ENCODE results near the gene DCUN1D1.
"Not testable (repeated sequence)": the region's sequence is repeated elsewhere in the genome, so short reads cannot be mapped to it uniquely, and the experiment has no call there.

Gene DCUN1D1

GRCh38 chr3:182980204-182981037 is at the start of gene DCUN1D1:
DCUN1D1 (minus strand) TSS chr3:182980538; CDS start chr3:182980489, 49 bp downstream.
- Mint-ChIP-seq H3K4me3 (peak within 1 kb of the TSS; percentile 85), H3K36me3 (peaks cover under 1% of the 10 kb centered on the region), H3K4me1 (peaks cover 33% of the 10 kb centered on the region), H3K27me3 (no peaks in the 10 kb centered on the region), H3K27ac (peak within 1 kb of the TSS; percentile 83), H3K9me3 (no peaks in the 10 kb centered on the region)
- CTCF ChIA-PET: no interaction called here
- peak; percentile 91 for DNase-seq

GRCh38 chr3:183028416-183028815 is 48.1 kb upstream of the DCUN1D1 start:
- CTCF ChIA-PET: no interaction called here
- Mint-ChIP-seq H3K27ac (no peak overlapping the region), H3K27me3 (no peaks in the 10 kb centered on the region), H3K36me3 (peaks cover 41% of the 10 kb centered on the region), H3K9me3 (no peaks in the 10 kb centered on the region), H3K4me1 (no peaks in the 10 kb centered on the region), H3K4me3 (no peak overlapping the region)
- DNase-seq: no peak

GRCh38 chr3:183027276-183027675 is 46.9 kb upstream of the DCUN1D1 start:
- H3K36me3 Mint-ChIP-seq: peaks cover 34% of the 10 kb centered on the region
- DNase-seq: no peak

GRCh38 chr3:183022936-183023516 is 42.7 kb upstream of the DCUN1D1 start:
- no peaks in the 10 kb centered on the region for H3K9me3 Mint-ChIP-seq
- no peak overlapping the region for H3K4me3 Mint-ChIP-seq
- CTCF ChIA-PET: interaction anchor here (0.6 kb wide), 1 partner anchor 10 kb away, joined by 3 read pairs; no protein-coding TSS in a partner anchor
- H3K27me3 Mint-ChIP-seq: no peaks in the 10 kb centered on the region
- H3K36me3 Mint-ChIP-seq: peaks cover 19% of the 10 kb centered on the region
- no peak overlapping the region for H3K27ac Mint-ChIP-seq
- no peaks in the 10 kb centered on the region for H3K4me1 Mint-ChIP-seq
- no peak for DNase-seq

More at GRCh38 chr3:183027276-183027675, 46.9 kb upstream of the DCUN1D1 start:
- Mint-ChIP-seq H3K4me3 (no peak overlapping the region), H3K4me1 (no peaks in the 10 kb centered on the region), H3K27ac (no peak overlapping the region), H3K27me3 (no peaks in the 10 kb centered on the region), H3K9me3 (no peaks in the 10 kb centered on the region)
- CTCF ChIA-PET: interaction anchor here (0.6 kb wide), 1 partner anchor 80 kb away, joined by 4 read pairs; no protein-coding TSS in a partner anchor

- peaks cover 28% of the 10 kb centered on the region for H3K36me3 Mint-ChIP-seq
- peak overlapping the region; percentile 40 for H3K27ac Mint-ChIP-seq
- H3K4me1 Mint-ChIP-seq: no peaks in the 10 kb centered on the region
- H3K9me3 Mint-ChIP-seq: no peaks in the 10 kb centered on the region
- H3K4me3 Mint-ChIP-seq: no peak overlapping the region
- DNase-seq: peak; percentile 25
- no peaks in the 10 kb centered on the region for H3K27me3 Mint-ChIP-seq
- CTCF ChIA-PET: no interaction called here
Observed at GRCh38 chr3:183018421-183019192, 38.3 kb upstream of the DCUN1D1 start.

- Mint-ChIP-seq H3K27ac (no peak overlapping the region), H3K27me3 (no peaks in the 10 kb centered on the region), H3K4me3 (no peak overlapping the region), H3K36me3 (peaks cover 22% of the 10 kb centered on the region), H3K4me1 (no peaks in the 10 kb centered on the region), H3K9me3 (no peaks in the 10 kb centered on the region)
- CTCF ChIA-PET: no interaction called here
- no peak for DNase-seq
Observed at GRCh38 chr3:183015185-183015584, 34.8 kb upstream of the DCUN1D1 start.

- CTCF ChIA-PET: no interaction called here
- Mint-ChIP-seq H3K4me1 (no peaks in the 10 kb centered on the region), H3K36me3 (peaks cover 22% of the 10 kb centered on the region), H3K4me3 (no peak overlapping the region), H3K27me3 (no peaks in the 10 kb centered on the region), H3K9me3 (no peaks in the 10 kb centered on the region), H3K27ac (no peak overlapping the region)
- DNase-seq: no peak
Observed at GRCh38 chr3:183013856-183014255, 33.5 kb upstream of the DCUN1D1 start.

- Mint-ChIP-seq H3K27ac (no peak overlapping the region), H3K36me3 (peaks cover 18% of the 10 kb centered on the region), H3K4me3 (no peak overlapping the region), H3K27me3 (no peaks in the 10 kb centered on the region), H3K4me1 (no peaks in the 10 kb centered on the region), H3K9me3 (no peaks in the 10 kb centered on the region)
- CTCF ChIA-PET: interaction anchor here (1.1 kb wide), 1 partner anchor 103 kb away, joined by 3 read pairs; no protein-coding TSS in a partner anchor
- DNase-seq: no peak
Observed at GRCh38 chr3:183013074-183013473, 32.7 kb upstream of the DCUN1D1 start.

GRCh38 chr3:183008800-183009199 is 28.5 kb upstream of the DCUN1D1 start:
- Mint-ChIP-seq H3K4me3 (no peak overlapping the region), H3K4me1 (no peaks in the 10 kb centered on the region), H3K36me3 (peaks cover 3% of the 10 kb centered on the region), H3K9me3 (no peaks in the 10 kb centered on the region), H3K27me3 (no peaks in the 10 kb centered on the region), H3K27ac (no peak overlapping the region)
- CTCF ChIA-PET: no interaction called here
- DNase-seq: no peak

GRCh38 chr3:183008303-183008702 is 28.0 kb upstream of the DCUN1D1 start:
- CTCF ChIA-PET: no interaction called here
- H3K27ac Mint-ChIP-seq: no peak overlapping the region
- H3K4me3 Mint-ChIP-seq: no peak overlapping the region
- no peaks in the 10 kb centered on the region for H3K4me1 Mint-ChIP-seq
- DNase-seq: no peak
- H3K36me3 Mint-ChIP-seq: peaks cover 3% of the 10 kb centered on the region
- no peaks in the 10 kb centered on the region for H3K27me3 Mint-ChIP-seq
- H3K9me3 Mint-ChIP-seq: no peaks in the 10 kb centered on the region

- no peak overlapping the region for H3K27ac Mint-ChIP-seq
- H3K9me3 Mint-ChIP-seq: no peaks in the 10 kb centered on the region
- CTCF ChIA-PET: no interaction called here
- DNase-seq: no peak
- no peak overlapping the region for H3K4me3 Mint-ChIP-seq
- no peaks in the 10 kb centered on the region for H3K36me3 Mint-ChIP-seq
- peaks cover 1% of the 10 kb centered on the region for H3K27me3 Mint-ChIP-seq
- no peaks in the 10 kb centered on the region for H3K4me1 Mint-ChIP-seq
Observed at GRCh38 chr3:183006396-183007002, 26.2 kb upstream of the DCUN1D1 start.

- peaks cover 2% of the 10 kb centered on the region for H3K9me3 Mint-ChIP-seq
- no peak for DNase-seq
- CTCF ChIA-PET: no interaction called here
- H3K36me3 Mint-ChIP-seq: no peaks in the 10 kb centered on the region
- no peaks in the 10 kb centered on the region for H3K4me1 Mint-ChIP-seq
- no peak overlapping the region for H3K27ac Mint-ChIP-seq
- H3K27me3 Mint-ChIP-seq: peaks cover 34% of the 10 kb centered on the region
- H3K4me3 Mint-ChIP-seq: no peak overlapping the region
Observed at GRCh38 chr3:182999767-183000166, 19.4 kb upstream of the DCUN1D1 start.

GRCh38 chr3:182993486-182994201 is 13.3 kb upstream of the DCUN1D1 start:
- H3K4me1 Mint-ChIP-seq: not testable (repeated sequence)

More at GRCh38 chr3:182993486-182994201, 13.3 kb upstream of the DCUN1D1 start:
- H3K27ac Mint-ChIP-seq, H3K4me3 Mint-ChIP-seq, CTCF ChIA-PET, H3K36me3 Mint-ChIP-seq, DNase-seq, H3K9me3 Mint-ChIP-seq: not testable (repeated sequence)
- H3K27me3 Mint-ChIP-seq: peaks cover 24% of the 10 kb centered on the region

Measured in activated naive CD4-positive, alpha-beta T cell treated with anti-CD3 and anti-CD28 coated beads, Interleukin-2, amount 10 ng/mL, durations not matched to agents 7 days and 5 days (primary cell).